Measurements from ENCODE around the gene CHP1.

DNA sequence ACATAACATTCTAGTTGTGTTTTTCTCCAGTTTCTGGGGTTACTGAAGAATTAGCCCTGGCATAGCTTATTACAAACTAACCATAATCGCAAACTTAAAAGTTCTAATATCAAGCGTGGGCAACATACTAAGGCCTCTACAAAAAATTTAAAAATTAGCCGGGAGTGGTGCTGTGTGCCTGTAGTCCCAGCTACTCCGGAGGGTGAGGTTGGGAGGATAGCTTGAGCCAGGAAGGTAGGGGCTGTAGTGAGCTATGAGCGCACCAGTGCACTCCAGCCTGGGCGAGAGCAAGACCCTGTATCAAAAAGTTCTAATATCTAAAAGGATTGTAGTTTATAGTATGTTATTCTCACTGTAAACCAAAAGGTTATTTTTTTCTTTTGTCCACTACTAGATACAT is 100.2 kb downstream of the CHP1 start:
- TF ChIP-seq, protein P1, sequence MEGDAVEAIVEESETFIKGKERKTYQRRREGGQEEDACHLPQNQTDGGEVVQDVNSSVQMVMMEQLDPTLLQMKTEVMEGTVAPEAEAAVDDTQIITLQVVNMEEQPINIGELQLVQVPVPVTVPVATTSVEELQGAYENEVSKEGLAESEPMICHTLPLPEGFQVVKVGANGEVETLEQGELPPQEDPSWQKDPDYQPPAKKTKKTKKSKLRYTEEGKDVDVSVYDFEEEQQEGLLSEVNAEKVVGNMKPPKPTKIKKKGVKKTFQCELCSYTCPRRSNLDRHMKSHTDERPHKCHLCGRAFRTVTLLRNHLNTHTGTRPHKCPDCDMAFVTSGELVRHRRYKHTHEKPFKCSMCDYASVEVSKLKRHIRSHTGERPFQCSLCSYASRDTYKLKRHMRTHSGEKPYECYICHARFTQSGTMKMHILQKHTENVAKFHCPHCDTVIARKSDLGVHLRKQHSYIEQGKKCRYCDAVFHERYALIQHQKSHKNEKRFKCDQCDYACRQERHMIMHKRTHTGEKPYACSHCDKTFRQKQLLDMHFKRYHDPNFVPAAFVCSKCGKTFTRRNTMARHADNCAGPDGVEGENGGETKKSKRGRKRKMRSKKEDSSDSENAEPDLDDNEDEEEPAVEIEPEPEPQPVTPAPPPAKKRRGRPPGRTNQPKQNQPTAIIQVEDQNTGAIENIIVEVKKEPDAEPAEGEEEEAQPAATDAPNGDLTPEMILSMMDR (IDR thresholded peaks at IDR 0.05; ENCODE audit: insufficient read depth, low read length) = no peak
- TF ChIP-seq POLR2AphosphoS5 (IDR thresholded peaks at IDR 0.05; ENCODE audit: low read depth) (no peak), GABPA (IDR thresholded peaks at IDR 0.05; ENCODE audit: low read depth) (no peak)
- TF ChIP-seq, protein P2, sequence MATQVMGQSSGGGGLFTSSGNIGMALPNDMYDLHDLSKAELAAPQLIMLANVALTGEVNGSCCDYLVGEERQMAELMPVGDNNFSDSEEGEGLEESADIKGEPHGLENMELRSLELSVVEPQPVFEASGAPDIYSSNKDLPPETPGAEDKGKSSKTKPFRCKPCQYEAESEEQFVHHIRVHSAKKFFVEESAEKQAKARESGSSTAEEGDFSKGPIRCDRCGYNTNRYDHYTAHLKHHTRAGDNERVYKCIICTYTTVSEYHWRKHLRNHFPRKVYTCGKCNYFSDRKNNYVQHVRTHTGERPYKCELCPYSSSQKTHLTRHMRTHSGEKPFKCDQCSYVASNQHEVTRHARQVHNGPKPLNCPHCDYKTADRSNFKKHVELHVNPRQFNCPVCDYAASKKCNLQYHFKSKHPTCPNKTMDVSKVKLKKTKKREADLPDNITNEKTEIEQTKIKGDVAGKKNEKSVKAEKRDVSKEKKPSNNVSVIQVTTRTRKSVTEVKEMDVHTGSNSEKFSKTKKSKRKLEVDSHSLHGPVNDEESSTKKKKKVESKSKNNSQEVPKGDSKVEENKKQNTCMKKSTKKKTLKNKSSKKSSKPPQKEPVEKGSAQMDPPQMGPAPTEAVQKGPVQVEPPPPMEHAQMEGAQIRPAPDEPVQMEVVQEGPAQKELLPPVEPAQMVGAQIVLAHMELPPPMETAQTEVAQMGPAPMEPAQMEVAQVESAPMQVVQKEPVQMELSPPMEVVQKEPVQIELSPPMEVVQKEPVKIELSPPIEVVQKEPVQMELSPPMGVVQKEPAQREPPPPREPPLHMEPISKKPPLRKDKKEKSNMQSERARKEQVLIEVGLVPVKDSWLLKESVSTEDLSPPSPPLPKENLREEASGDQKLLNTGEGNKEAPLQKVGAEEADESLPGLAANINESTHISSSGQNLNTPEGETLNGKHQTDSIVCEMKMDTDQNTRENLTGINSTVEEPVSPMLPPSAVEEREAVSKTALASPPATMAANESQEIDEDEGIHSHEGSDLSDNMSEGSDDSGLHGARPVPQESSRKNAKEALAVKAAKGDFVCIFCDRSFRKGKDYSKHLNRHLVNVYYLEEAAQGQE (IDR thresholded peaks at IDR 0.05; ENCODE audit: insufficient replicate concordance, low read depth) = no peak

Data from HL-60 (cell line).